Tibial nerve (tissue), 4 donors: ENCODE results near the gene CACNA1H.

Source experiments
- CTCF ChIP-seq, 5 experiments: fragments of 200-600 bp in 3 of 5; fragments of 450-650 bp in 2 of 5; sonication (generic) in 3 of 5; IDR thresholded peaks; one replicate each; pipeline ENCODE4 v1.5.1; 2016 to 2019; ENCODE audit warnings: antibody characterized with exemption in 5 of 5, mild to moderate bottlenecking in 3 of 5, moderate library complexity in 2 of 5
- EP300 ChIP-seq, 2 donors: sonication (generic); formaldehyde crosslinking; IDR thresholded peaks; one replicate each; pipeline ENCODE4 v1.6.1; 2017; ENCODE audit warnings: antibody characterized with exemption in 2 of 2, mild to moderate bottlenecking in 1 of 2

GRCh38 chr16:1168837-1169236, 15.9 kb downstream of the CACNA1H start:
- TF ChIP-seq CTCF (IDR thresholded peaks at IDR 0.05) (no peak), EP300 (IDR thresholded peaks at IDR 0.05) (no peak)
